GM19463 (cell line): ENCODE results near the gene RABL2A.
A peak's percentile ranks its signal among the peaks of the same experiment; 100 is the strongest.
"Not testable (repeated sequence)": the region's sequence is repeated elsewhere in the genome, so short reads cannot be mapped to it uniquely, and the experiment has no call there.

Source experiments
- ATAC-seq: cut with Tn5 transposase; IDR thresholded peaks from one replicate; pipeline ENCODE4 v1.9.1; 2021; ENCODE audit warnings: mild to moderate bottlenecking, moderate library complexity; ENCODE audit not compliant: unreplicated experiment

Gene RABL2A

DNA sequence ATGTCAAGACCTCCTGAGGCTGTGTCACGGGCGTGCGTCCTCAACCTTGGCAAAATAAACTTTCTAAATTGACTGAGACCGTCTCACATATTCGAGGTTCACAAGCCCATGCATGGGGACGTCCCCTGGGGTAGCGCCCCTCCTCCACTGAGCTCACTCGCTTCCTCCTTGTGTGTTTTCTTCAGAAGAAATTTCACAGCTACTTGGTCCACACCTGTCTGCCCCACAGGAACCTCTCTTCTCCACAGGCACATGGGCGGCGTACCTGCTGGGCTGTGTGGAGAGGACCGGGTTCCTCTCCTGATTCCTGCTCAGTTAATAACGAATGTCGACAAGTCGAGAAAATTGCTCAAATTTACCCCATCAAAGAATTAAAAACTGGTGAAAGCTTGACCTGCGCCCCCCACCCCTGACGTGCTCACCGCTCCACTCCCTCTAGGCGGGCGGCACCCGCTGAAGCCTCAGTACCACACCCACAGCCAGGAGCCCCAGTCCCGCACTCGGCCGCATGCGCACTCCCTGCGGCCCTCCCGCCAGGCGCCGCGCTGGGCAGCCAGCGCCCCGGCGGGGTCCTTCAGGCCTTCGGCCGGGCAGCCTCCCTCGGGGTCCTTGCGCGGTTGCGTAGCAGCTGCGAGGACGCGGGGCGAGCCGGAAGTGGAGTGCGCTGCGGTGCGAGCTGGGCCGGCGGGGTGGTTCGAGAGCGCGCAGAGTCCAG, at the start of gene RABL2A:
RABL2A (plus strand) TSS at position 651 of the 715 bp plus-strand sequence. CDS start 1,341 bp downstream, outside the sequence.
- ATAC-seq: peak; percentile 93

DNA sequence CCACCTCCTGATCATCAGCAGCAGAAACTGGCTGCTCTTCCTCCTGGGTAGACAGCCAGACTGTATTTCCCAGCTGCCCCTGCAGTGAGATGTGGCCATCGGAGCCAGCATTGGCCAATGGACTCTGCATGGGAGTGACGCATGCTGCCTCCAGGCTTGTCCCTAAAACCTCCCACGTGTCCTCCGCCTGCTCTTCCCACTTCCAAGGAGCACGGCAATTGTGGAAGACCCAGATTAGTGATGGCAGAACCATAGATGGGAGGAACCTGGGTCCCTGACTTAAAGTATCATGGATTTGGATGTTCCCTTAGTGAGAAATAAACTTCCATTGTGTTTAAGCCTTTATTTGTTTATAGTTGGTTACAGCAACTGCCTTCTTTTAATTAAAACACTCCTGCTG, 48.6 kb upstream of the RABL2A start:
- not testable (repeated sequence) for ATAC-seq

DNA sequence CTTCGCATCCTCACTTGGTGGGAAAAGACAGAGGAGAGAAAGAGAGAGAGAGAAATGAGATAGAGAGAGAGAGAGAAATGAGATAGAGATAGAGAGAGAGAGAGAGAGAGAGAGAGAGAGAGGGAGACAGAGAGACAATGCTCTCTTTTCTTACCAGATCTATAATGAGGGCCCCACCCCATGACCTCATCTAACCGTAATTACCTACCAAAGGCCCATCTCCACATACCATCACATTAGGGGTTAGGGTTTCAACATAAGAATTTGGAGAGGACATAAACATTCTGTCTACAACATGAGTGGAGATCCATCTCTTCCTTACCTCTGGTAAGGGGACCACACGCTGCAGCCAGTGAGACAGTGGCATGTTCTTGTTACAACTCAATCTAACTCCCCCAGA, 44.6 kb upstream of the RABL2A start:
- ATAC-seq: not testable (repeated sequence)

DNA sequence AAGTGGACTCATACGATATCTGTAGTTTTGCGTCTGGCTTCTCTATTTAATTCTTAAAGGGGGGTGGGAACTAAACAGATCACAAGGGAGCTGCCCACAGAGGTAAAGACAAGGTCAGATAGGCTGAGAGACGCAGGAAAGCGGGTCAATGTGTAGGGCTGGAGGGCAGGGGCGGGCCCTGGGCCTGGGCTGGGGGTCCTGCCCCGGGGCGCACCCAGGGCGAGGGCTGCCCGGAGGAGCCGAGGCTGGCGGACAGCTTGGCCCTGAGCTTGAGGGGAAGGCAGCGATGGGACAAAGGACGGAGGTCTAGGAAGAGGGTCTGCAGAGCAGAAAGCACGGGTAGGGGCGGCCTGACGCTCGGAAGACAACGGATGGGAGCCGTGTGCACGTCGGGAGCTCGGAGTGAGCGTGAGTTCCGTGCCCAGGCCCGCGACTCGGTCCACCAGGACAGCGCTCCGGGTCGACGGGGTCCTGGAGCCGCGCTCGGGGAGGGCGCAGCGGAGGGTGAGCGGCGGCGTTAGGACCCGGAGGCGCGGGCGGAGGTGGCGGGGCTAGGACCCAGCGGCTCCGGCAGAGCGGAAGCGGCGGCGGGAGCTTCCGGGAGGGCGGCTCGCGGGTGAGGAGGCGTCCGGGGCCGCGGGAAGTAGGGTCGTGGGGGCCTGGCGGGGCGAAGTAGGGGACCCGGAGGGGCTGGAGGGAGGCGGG, 43.4 kb upstream of the RABL2A start:
- not testable (repeated sequence) for ATAC-seq

DNA sequence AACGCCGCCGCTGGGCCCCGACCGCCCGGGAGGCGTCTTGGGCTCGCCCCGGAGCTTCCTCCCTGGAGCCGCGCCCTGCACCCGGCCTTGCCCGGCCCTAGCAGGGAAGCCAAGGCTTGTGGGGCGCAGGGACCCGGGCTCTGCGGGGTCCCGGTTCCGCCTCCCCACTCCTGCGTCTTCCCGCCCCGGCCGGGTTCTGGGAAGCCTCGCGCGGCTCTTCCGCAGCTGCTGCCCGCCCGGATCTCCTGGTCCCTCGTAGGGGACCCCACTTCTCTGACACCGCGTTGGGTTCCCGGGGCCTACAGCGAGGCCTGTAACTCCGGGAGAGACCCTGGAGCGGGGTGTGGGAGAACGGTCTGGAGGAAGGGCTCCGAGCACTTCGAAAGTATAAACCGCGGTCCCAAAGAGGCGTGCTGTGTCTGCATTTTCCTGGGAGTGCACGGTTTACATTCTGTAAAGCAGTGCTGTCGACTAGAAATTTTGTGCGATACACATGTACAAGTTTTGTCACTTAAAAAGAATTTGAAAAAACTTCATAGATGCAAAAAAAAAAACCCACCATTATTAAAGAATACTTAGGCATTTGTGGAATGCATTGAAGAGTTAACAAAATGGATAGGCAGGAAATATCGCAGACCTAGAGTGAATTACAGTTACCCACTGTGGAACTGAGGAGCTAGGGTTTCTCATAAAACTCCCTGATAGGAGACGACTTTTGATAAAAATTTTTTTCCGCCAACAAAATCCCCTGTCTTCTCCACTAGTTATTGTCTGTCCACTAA, 42.6 kb upstream of the RABL2A start:
- ATAC-seq: not testable (repeated sequence)

DNA sequence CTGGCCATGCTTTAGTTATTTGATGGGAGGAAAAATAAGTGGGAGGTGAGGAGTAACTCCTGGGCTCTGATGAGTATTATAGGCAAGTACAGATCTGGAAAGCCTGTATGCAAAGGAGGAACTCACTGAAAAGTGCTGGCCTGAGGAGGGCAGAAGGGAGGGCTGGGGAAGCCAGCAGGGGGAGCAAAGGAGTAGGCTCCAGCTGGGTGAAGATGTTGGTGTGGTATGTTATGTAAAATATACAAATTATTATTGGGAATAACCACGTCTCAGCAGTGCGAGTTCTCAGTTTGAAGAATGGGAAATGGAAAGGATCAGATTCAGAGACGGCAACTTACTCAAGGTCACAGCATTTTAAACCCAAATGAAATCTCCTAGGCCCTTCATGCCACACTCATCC, 39.9 kb upstream of the RABL2A start:
- not testable (repeated sequence) for ATAC-seq

DNA sequence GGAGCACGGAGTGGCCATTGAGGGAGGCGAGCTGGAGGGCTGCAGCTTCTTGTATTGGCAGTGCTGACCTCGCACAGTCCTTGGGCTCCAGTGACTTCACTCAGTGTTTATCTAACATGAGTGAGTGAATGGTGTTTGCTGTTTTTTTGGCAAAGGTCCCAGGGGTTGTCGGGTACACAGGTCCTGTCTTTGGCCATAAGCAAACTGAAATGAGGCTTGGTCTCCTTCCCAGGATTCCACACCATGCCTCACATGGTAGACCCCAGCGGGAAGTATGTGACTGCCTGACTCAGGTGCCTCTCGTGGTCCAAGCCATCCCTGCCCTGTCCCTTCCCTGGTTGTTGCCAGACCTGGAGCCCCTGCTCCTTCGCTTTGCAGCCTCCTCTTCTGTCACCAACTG, 37.5 kb upstream of the RABL2A start:
- ATAC-seq: not testable (repeated sequence)

DNA sequence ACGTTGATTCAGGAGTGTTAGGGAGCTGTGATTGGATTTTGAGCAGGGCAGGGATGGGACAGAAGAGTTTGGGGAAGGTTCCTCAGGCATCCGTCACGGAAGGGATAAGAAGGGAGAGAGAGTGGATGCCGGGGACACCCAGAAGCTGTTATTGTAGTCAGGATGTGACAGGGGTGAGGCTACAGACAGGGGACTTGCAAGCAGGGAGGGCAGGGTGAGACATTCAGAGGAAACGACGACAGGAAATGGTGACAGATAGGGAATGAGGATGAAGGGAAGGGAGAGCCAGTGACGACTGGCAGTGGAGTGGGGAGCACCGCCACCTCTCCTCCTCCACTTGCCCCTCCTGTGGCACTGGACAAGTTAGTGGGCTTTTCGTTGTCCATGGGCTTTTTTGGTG, 35.1 kb upstream of the RABL2A start:
- ATAC-seq: not testable (repeated sequence)

DNA sequence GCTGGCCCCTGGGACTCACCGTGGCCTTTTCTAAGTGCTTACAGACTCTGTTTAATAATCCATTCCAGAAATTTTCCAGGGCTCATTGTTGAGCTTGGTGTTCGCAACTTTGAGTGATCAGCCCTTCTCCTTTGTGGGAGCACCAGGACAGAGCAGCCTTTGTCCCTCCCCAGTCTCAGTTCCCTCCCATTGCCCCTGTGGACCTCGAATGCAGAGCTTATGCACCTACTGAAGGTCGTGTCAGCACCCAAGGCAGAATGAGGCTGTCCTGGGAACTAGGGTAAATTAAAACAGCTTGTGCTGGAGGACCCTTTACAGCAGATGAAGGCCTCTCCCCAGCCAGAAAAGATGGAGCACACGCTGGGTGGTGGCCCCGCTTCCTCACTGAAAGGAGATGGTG, 33.8 kb upstream of the RABL2A start:
- ATAC-seq: not testable (repeated sequence)

DNA sequence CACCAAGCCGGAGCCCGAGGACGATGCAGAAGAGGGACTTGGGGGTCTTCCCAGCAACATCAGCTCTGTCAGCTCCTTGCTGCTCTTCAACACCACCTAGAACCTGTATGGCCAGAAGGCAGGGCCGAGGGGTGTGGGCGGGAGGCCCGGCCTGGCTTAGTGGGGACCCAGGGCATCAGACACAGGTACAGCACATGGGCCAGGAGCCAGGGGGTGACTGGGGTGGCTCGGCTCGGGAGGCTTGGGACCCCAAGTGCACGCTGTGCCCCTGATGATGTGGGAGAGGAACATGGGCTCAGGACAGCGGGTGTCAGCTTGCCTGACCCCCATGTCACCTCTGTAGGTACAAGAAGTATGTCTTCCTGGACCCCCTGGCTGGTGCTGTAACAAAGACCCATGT, 31.3 kb upstream of the RABL2A start:
- not testable (repeated sequence) for ATAC-seq

DNA sequence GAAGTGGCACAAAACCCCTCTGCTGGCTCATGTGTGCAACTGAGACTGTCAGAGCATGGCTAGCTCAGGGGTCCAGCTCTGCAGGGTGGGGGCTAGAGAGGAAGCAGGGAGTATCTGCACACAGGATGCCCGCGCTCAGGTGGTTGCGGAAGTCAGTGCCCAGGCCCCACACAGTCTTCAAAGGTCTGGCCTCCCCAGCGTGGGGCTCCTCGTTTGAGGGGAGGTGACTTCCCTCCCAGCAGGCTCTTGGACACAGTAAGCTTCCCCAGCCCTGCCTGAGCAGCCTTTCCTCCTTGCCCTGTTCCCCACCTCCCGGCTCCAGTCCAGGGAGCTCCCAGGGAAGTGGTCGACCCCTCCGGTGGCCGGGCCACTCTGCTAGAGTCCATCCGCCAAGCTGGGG, 29.9 kb upstream of the RABL2A start:
- ATAC-seq: not testable (repeated sequence)

DNA sequence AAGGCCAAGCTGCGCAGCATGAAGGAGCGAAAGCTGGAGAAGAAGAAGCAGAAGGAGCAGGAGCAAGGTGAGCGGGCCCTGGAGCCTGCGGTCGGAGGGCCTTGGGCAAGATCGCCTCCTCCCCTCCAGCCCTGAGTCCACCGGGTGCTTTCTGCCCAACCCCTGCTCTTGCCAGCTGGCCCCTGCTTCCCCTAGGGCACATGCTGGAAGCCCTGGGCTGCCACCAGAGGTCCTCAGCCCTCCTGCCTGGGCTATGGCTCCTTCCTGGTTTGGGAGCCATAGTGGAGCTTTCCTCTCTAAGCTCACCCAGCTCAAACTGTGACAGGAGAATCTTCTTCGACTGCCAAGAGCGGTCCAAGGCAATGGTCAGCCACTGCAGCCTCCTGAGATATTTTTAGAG, 29.5 kb upstream of the RABL2A start:
- ATAC-seq: not testable (repeated sequence)

DNA sequence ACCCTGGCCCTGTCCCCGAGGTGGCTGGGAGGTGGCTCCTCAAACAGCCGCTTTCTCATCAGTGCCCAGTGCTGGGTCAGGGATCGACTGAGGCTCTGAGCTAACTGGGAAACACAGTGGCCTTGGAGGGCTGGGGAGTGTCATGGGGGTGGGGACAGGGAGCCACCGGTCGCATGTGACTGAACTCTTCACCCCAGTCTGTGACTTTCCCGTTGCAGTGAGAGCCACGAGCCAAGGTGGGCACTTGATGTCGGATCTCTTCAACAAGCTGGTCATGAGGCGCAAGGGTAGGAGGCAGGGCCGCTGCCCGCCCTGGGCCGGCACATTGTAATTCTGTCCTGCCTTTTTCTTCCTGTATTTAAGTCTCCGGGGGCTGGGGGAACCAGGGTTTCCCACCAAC, 28.9 kb upstream of the RABL2A start:
- ATAC-seq: not testable (repeated sequence)

DNA sequence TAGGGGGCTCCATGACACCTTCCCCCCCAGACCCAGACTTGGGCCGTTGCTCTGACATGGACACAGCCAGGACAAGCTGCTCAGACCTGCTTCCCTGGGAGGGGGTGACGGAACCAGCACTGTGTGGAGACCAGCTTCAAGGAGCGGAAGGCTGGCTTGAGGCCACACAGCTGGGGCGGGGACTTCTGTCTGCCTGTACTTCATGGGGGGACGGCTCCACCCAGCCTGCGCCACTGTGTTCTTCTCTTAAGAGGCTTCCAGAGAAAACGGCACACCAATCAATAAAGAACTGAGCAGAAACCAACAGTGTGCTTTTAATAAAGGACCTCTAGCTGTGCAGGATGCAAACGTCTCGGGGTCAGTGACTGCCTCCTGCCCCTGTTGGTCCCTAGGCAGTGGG, 28.3 kb upstream of the RABL2A start:
- not testable (repeated sequence) for ATAC-seq

DNA sequence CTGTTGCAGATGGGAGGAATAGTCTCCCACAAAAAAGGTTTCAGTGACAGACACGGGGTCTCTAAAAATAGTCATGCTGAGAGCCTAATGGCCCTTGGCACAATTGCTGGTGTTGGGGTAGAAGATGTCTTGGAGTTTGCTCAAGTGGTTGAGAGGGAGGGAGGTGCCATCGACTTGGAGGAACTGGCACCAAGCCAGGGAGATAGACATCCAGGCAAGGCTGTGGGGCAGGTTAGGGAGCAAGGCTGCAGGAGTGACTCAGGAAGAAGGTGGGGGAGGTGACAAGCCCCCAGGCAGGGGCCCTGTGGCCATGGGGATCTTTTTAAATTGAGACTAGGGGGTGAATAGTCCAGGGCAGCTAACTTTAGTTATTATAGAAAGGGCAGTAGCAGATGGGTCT, 27.9 kb upstream of the RABL2A start:
- not testable (repeated sequence) for ATAC-seq

DNA sequence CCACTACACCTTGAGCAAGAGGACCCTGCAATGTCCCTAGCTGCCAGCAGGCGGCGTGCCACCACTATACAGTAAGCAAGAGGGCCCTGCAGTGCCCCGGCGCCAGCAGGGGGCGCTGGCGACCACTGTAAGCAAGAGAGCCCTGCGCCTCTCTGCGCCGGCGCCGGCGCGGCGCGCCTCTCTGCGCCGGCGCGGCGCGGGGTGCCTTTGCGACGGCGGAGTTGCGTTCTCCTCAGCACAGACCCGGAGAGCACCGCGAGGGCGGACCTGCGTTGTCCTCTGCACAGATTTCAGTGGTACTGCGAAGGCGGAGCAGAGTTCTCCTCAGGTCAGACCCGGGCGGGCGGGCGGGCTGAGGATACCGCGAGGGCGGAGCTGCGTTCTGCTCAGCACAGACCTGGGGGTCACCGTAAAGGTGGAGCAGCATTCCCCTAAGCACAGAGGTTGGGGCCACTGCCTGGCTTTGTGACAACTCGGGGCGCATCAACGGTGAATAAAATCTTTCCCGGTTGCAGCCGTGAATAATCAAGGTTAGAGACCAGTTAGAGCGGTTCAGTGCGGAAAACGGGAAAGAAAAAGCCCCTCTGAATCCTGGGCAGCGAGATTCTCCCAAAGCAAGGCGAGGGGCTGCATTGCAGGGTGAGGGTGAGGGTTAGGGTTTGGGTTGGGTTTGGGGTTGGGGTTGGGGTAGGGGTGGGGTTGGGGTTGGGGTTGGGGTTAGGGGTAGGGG, 24.9 kb upstream of the RABL2A start:
- not testable (repeated sequence) for ATAC-seq

DNA sequence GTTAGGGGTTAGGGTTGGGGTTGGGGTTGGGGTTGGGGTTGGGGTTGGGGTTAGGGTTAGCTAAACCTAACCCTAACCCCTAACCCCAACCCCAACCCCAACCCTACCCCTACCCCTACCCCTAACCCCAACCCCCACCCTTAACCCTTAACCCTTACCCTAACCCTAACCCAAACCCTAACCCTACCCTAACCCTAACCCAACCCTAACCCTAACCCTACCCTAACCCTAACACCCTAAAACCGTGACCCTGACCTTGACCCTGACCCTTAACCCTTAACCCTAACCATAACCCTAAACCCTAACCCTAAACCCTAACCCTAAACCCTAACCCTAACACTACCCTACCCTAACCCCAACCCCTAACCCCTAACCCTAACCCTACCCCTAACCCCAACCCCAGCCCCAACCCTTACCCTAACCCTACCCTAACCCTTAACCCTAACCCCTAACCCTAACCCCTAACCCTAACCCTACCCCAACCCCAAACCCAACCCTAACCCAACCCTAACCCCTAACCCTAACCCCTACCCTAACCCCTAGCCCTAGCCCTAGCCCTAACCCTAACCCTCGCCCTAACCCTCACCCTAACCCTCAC, 24.1 kb upstream of the RABL2A start:
- ATAC-seq: no peak

DNA sequence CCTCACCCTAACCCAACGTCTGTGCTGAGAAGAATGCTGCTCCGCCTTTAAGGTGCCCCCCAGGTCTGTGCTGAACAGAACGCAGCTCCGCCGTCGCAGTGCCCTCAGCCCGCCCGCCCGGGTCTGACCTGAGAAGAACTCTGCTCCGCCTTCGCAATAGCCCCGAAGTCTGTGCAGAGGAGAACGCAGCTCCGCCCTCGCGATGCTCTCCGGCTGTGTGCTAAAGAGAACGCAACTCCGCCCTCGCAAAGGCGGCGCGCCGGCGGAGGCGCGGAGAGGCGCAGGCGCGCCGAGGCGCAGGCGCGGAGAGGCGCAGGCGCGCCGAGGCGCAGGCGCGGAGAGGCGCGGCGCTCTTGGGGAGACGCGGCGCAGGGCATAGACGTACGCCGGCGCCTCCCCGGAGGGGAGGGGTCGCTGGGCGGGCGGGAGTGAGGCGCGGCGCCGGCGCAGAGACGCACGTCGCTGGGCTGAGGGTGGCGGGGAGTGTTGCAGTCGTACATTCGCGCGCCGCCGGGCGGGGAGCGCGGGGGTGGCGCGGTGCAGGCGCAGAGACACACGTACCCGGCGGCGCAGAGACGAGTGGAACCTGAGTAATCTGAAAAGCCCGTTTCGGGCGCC, 23.5 kb upstream of the RABL2A start:
- peak; percentile 98 for ATAC-seq

DNA sequence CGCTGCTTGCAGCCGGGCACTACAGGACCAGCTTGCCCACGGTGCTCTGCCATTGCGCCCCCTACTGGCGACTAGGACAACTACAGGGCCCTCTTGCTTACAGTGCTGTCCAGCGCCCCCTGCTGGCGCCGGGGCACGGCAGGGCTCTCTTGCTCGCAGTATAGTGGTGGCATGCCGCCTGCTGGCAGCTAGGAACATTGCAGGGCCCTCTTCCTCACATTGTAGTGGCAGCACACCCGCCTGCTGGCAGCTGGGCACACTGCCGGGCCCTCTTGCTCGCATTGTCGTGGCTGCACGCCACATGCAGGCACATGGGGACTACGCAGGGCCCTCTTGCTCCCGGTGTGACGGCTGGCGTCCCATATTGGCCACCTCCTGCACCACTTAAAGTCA, 23.0 kb upstream of the RABL2A start:
- ATAC-seq: peak; percentile 24

DNA sequence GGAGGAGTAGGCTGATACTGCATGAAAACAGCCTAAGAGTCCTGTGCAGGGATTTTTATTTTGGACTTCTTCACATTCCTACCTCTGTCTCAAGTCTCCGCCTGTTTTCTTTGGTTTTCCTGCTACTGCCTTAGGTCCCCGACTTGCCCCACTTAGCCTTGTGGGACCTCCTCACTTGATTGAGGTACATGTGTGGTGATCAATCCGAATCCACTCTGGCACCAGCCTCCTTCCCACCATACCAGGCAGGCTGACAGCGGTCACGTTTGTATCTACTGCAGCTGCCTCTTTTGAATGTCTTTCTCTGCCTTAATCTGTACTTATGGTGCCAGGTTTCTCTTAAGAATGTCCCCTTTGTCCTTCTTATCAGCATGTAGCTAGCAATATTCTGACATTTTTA, 22.4 kb upstream of the RABL2A start:
- ATAC-seq: not testable (repeated sequence)
